Ramos (cell line): ENCODE results near the gene ZEB2.

ENCODE experiments used
- in situ Hi-C: fragments of 300-500 bp; cut with MboI; formaldehyde crosslinking; loops from one replicate; pipeline ENCODE4 v1.14.3; 2022; ENCODE audit warnings: low sequenced_read_pairs; ENCODE audit not compliant: unreplicated experiment

ZEB2 gene

GRCh38 chr2:144519934-144520731, at the start of gene ZEB2:
ZEB2 (minus strand) TSS chr2:144520119; CDS start chr2:144517350, 2,769 bp downstream.
- in situ Hi-C loops: no loop called here

- in situ Hi-C loops: no loop called here
Observed at GRCh38 chr2:144567745-144568144, 47.8 kb upstream of the ZEB2 start.

- in situ Hi-C loops: no loop called here
Observed at GRCh38 chr2:144566448-144566847, 46.5 kb upstream of the ZEB2 start.

DNA sequence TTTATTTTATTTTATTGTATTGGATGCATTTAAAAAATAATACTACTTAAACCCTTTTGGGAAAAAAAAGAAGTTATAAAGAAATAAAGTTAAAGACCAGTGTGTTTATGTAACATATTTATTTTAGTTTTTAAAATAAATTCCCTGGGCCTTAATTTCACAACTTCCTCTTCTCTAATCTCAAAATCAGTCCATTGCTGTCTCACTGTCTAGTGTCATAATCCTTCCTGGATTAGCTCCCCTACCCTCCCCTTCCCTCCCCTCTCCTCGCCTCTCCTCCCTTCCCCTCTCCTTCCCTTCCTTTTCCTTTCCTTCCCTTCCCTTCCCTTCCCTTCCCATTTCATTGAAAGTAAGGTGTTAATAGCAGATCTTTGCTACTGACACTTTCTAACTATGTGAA, 40.3 kb upstream of the ZEB2 start:
- in situ Hi-C loops: no loop called here

- in situ Hi-C loops: no loop called here
Observed at GRCh38 chr2:144559681-144560080, 39.8 kb upstream of the ZEB2 start.

DNA sequence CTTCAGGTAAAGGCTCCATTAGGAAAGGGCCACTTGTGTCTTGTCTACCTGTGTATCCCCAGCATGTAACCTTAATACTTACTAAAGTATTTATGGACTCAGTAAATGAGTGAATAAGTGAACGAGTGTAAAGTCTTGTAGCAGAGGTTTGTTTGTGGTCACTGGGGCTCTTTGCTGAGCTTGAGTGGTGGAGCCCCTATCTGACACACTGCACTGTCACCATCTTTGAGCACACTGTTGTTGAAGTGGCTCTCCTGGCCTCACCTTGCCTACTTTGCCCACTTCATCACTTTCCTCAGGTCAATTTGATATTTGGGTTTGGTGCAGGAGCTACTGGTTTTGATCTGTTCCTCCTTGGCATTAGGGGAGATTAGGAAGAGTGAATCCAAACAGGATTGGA, 39.3 kb upstream of the ZEB2 start:
- in situ Hi-C loops: no loop called here

DNA sequence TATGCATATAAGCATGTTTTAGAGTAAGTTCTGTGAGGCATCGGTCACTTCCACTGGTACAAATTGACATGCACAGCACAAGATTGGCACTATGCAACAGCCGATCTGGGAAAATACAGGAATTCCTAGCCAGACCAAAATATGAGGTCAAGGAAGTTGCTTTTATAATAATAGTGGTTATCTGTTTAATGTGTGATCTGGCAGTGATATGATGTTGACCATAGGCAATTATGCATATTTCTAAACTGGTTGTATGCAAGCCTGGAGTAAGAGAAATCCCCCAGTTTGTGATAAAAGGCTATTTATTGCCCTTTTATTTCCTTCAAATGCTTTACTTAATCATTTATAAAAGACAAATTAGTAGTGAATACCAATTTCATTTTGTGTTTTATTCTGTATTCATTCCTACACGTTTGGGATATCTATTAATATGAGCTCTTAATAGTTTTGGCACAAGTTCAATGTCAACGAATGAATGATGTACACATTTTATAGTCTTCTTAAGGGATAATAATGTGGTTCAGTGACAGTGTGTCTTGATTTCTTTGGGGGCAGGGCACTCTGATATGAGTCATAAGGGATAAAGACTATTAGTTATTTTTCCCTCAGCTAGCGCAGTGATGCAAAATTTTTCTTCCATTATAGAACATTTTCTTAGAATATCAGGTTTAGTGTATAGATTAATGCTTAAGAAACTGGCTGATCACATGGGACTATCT, 34.7 kb upstream of the ZEB2 start:
- in situ Hi-C loops: no loop called here

DNA sequence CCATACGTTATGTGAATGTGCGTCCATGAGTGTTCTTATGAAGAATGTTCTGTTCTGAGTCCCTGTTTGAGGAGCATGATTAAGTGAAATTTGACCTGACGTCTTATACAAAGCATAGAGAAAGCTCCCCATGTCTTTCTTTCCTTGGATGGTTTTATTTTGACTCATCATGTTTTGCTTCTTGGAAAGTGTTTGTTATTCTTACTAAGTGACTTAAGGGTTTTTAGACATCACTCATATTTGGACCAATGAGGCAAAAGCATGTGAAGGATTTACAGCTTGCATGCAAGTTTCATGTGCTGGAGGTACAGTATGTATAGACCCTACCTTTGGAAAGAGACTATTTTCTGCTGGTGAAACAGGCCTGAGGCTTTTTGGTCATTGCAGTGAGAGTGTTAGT, 33.5 kb upstream of the ZEB2 start:
- in situ Hi-C loops: no loop called here

DNA sequence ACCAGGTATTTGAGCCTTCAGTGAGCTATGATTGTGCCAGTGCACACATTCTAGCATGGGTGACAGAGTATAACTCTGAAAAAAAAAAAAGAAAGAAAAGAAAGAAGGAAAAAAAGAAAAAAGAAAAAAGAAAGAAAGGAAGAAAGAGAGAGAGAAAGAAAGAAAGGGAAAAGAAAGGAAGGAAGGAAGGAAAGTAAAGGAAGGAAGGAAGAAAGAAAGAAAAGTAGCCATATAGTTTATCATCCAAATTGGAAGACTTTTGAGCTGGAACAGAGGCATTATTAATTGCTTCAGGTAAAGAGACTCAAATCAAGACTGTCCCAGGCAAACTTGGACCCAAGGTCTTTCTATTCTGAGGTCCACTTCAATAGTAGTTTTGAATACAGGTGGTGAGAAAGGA, 32.9 kb upstream of the ZEB2 start:
- in situ Hi-C loops: no loop called here

GRCh38 chr2:144550911-144551310, 31.0 kb upstream of the ZEB2 start:
- in situ Hi-C loops: no loop called here

- in situ Hi-C loops: no loop called here
Observed at GRCh38 chr2:144550084-144550483, 30.2 kb upstream of the ZEB2 start.

DNA sequence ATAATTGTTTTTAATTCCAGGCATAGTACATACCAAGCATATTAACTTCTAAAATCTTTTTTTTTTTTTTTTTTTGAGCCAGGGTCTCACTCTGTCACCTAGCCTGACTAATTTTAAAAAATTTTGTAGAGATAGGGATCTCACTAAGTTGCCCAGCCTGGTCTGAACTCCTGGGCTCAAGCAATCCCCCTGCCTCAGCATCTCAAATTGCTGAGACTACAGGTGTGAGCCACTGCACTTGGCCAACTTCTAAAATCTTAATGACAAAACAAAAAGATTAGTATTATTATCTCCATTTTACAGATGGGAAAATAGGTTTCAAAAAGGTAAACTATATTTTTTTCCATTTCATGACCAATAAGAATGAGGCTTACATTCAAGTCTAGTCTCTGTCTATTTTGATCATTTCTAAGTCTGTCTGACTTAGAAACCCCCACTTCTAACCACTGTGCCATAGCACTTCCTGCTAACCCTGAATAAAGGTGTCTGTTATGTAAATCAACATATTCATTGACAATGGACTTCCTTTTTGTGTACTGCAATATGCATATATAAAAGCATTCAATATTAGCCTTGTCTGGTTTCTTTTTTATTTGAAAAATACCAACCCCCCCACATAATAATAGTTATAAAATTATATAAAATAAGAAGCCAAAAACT, 28.7 kb upstream of the ZEB2 start:
- in situ Hi-C loops: no loop called here

- in situ Hi-C loops: no loop called here
Observed at GRCh38 chr2:144548088-144548487, 28.2 kb upstream of the ZEB2 start.

- in situ Hi-C loops: no loop called here
Observed at GRCh38 chr2:144547494-144547893, 27.6 kb upstream of the ZEB2 start.

- in situ Hi-C loops: no loop called here
Observed at GRCh38 chr2:144546933-144547332, 27.0 kb upstream of the ZEB2 start.

- in situ Hi-C loops: no loop called here
Observed at GRCh38 chr2:144545787-144546186, 25.9 kb upstream of the ZEB2 start.

DNA sequence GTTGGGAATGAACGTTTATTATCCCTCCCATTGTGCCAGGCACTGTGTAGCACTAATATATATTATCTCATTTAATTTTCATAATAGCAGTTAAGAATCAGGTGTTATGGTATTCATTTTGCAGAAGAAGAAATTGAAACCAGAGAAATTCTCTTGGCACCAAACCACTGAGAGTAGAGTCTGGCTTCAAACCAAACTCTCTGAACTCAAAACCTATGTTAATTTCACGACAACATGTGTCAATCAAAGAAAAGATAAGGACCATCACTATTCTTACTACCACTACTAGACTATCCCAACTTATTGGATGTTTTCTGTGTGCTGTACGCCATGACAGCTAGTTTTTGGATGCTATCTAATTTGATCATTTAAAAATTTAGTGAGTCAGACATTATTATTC, 24.1 kb upstream of the ZEB2 start:
- in situ Hi-C loops: no loop called here

DNA sequence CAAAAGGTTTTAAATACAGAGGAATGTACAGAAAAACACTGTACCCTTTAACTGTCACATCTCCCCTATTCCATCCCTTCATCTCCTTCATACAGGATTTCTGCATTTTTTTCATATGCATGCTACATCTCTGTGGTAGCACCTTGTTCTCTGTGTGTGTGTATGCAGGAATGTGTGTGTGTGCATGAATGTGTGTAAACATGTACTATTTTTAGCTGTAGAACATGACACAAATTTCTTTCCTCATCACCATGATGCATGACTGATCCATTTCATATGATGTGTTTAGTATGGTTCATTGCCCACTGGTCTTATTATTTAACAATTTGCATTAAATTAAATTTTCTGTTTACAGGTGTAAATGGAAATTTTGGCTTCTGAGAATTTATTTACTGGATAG, 21.5 kb upstream of the ZEB2 start:
- in situ Hi-C loops: no loop called here

DNA sequence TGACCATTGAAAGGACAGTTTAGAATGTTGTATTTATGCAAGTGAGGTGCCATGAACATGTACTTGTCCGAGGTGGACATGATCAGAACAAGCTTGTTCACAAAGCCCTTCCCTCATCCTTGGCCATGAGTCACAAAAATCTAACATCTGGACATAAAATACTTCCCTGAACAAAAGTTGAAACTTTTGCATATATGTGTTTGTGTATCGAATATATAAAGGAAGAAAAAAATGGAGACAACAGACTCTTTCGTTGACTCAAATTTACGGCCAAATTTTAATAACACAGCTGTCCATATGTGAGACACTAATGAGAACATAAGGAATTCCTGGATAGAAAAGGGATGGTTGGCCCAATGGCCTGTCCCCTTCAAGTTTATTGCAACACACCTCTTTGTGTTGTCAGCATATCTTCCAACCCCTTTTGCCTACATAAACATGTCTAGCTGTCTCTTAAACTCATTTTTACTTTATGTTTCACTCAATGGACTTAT, 19.4 kb upstream of the ZEB2 start:
- in situ Hi-C loops: no loop called here

GRCh38 chr2:144535300-144535699, 15.4 kb upstream of the ZEB2 start:
- in situ Hi-C loops: no loop called here

GRCh38 chr2:144533221-144533620, 13.3 kb upstream of the ZEB2 start:
- in situ Hi-C loops: no loop called here
